GM23248 (cell line): ENCODE results near the gene AZGP1.

Source experiments
- EZH2 ChIP-seq: fragments of 200-600 bp; sonication (generic); IDR thresholded peaks from 2 replicates; pipeline ENCODE4 v1.6.1; 2018; ENCODE audit warnings: antibody characterized with exemption, mild to moderate bottlenecking; ENCODE audit not compliant: insufficient read depth, poor library complexity, severe bottlenecking
- EZH2phosphoT487 ChIP-seq: fragments of 200-600 bp; sonication (generic); IDR thresholded peaks from 2 replicates; pipeline ENCODE4 v1.6.1; 2018; ENCODE audit warnings: antibody characterized with exemption, moderate library complexity, mild to moderate bottlenecking, low read depth; ENCODE audit not compliant: insufficient read depth

DNA sequence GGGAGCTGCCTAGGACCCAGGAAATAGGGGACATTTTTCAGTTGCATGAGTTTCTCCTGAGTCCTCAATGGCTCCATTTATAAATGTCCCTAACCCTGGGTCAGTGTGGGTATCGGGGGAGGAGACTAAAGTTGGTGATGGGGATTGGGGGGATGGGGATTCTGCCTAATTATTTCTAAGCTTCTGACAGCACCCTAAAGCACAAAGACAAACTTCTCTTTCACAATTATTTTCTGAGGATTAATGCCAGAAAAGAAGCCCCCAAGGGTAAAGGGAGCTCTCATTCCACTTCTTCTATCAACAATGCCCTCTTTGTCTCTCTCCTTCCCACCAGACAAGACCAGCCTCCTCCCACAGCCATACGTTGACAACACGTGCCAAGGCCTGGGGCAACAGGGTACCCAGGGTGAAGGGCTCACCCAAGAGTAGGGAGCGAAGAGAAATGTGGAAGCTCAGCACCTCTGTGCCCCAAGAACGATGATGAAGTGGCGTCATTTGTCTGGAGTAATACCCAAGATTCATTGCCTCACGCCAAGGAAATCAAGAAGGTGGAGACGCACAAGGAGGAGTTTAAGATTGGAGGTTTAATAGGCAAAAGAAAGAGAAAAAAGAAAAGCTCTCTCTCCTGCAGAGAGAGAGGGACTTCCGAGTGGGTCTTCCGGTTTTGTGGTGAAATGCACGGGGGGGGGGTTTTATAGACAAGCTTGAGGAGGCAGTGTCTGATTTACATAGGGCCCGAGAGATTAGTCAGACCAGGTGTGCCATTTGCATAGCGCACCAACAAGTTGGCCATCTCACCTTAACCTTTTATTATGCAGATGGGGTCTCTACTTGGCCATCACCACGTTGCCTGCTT lies 32.0 kb downstream of the AZGP1 start:
- no peak for TF ChIP-seq EZH2
- no peak for TF ChIP-seq EZH2phosphoT487
